ENCODE measurements around the gene ANAPC1.
A peak's percentile ranks its signal among the peaks of the same experiment; 100 is the strongest.
"Not testable (repeated sequence)": the region's sequence is repeated elsewhere in the genome, so short reads cannot be mapped to it uniquely, and the experiment has no call there.

Gene ANAPC1

DNA sequence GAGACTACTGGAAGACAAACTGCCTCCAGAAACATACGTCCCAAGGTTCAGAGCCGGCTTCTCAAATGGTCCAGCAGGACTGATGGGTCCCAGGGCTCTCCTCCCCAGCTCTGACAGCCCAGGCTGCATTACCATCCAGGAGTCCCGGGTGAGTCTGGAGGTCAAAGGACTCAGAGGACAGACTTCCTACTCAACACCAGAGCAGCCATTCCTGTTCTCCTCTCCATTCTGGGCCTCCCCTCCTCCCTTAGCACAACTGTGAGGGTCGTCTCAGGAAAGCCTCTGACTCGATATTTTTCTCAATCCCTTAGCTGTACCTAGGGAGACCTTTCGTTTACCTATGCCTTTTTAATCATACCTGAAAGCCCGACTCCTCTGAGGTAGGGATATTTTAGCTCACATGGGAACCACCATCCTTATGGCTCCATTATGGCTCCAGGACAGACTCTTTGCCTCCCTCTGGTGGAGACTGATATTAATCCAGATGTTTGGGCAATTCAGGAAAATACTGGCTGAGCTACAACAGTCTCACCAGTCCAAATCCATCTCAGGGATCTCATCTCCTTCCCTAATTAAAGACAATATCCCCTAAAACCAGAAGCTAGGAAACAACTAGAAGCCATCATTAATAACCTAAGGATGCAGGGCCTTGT lies 70.9 kb downstream of the ANAPC1 start:
- DNase-seq (ENCODE audit: low read depth in 3 of 3), result not testable (repeated sequence)

- DNase-seq (ENCODE audit: low read depth in 3 of 3), result not testable (repeated sequence)
These were observed 93.4 kb downstream of the ANAPC1 start for GRCh38 chr2:111790633-111791032.

- DNase-seq (ENCODE audit: low read depth in 3 of 3), result not testable (repeated sequence)
These were observed 99.9 kb downstream of the ANAPC1 start for GRCh38 chr2:111784081-111784480.

- DNase-seq (ENCODE audit: low read depth in 3 of 3), result not testable (repeated sequence)
These were observed 101.8 kb downstream of the ANAPC1 start for GRCh38 chr2:111782195-111782594.

GRCh38 chr2:111781443-111782094 lies 102.4 kb downstream of the ANAPC1 start:
- DNase-seq (ENCODE audit: low read depth in 3 of 3), result not testable (repeated sequence)

DNA sequence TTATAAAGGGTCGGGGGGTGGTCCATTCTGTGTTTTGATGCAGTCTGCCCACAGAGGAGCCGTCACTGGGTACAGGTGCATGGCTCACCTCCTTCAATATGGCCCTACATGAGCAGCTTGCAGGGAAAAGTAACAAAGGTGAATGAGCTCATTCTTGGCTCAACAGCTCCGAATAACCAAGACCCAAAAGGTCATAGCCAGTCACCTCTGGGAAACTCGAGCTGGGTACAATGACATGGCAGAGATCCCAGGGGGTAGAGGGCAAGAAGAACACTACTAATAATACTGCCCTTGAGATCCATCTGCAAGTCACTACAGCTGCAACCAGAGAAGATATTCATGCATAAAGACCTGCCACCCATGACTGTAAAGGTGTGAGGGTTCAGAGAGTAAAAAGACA lies 106.8 kb downstream of the ANAPC1 start:
- DNase-seq (ENCODE audit: low read depth in 3 of 3), result not testable (repeated sequence)

GRCh38 chr2:111776296-111776695 lies 107.7 kb downstream of the ANAPC1 start:
- not testable (repeated sequence) for DNase-seq (ENCODE audit: low read depth in 3 of 3)

DNA sequence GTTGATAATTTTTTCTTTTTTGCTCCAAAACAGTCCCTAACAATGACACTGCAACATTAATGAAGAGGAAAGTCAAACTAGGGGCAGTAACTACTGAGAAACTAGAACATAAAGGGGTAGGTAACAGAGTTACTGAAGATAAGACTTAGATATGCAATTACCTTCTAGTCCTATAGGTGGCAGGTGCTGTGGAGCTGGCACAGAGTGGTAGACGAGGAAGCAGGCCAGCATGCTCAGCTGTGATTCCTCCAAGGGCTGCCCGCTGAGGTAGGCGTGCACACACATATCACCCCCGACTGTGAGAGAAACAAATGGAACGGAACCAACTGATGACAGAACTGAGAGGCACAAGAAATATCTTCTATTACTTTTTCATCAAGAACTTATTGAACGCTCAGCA lies 111.8 kb downstream of the ANAPC1 start:
- DNase-seq (ENCODE audit: low read depth in 3 of 3), result not testable (repeated sequence)

DNA sequence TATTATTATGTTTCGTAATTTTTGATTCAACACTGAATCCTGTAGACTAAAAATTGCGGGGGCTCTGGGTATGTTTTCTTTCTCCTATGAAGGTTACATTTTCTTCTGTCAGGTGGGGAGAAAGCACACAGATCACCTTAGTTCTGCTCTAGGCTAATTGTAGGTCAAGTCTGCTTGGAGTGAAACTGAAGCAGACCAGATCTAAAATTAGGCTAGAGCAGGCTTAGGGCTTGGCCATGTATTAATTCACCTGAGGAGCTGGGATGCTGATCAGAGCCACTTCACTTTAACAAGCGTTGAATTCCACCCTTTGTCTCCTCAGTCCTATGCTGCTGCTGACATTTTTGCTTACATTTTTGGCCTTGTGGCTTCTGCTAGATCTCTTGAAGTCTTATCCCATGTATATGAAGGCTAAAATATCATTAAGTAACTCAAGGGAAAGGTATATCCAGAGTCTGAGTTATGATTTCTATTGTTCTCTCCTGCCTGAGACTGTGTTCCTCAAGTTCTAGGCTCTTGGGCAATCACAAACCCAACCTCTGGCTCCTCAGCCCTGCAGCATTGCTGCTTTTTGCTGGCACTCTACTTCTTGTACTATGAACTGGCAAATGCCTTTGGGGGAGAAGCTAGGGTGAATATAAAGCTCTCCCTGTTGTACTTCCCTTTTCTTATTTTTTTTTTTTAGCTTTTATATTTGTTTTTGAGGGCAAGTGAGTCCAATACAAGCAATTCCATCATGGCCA lies 112.9 kb downstream of the ANAPC1 start:
- DNase-seq (ENCODE audit: low read depth in 3 of 3), result not testable (repeated sequence)

DNA sequence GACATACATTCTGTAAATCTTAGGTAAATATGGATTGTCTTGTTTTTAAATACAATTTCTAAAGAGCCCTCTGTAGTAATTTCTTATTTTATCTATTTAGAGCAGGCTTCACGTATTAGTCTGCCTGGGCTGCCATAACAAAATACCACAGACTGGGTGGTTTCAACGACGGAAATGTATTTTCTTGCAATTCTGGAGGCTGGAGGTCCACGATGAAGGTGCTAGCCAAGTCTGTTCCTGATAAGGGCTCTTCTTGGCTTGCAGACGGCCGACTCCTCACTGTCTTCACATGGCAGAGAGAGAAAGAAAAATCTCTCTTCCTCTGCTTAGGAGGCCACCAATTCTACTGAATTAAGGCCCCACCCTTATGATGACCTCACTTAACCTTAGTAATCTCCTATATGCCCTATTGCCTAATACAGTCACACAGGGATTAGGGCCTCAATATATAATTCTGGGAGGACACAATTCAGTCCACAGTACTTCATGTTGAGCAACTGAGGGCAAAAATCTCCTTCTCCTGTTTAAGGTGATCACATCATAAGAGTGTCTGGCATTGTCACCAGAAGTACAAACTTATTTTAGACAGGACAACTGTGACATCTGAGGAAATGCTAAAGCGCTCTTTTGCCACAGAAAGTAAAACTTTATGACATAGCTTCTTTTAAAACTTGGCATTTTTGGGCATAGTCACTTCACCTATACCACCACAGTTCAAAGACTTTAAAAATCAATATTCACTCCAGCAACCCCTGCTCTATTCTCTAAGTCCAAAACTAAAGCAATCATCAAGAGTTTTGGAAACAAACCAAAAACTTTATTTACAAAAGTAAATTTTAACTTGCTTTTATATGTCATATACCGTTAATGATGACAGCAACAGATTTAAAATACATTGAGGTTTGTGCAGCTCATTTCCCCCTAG lies 115.5 kb downstream of the ANAPC1 start:
- not testable (repeated sequence) for DNase-seq (ENCODE audit: low read depth in 3 of 3)

DNA sequence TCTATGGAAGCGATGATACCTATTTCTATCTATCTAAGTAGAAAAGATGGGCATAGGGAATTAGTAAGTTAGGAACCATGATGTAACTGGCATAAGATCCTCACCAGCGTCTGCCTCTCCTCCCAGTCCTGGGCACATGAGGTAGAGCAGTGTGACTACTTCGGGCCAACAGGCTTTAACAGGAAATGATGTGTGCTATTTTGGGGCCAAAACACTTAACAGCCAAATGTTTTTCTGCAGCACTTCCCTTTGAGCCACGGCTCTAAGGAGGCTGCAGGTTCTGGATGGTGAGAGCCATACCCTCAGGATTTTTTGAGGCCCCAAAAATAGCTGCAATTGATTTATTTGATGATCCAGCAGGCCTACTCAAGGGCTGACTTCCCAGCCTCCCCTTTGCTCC lies 116.9 kb downstream of the ANAPC1 start:
- DNase-seq (ENCODE audit: low read depth in 3 of 3), result not testable (repeated sequence)

DNA sequence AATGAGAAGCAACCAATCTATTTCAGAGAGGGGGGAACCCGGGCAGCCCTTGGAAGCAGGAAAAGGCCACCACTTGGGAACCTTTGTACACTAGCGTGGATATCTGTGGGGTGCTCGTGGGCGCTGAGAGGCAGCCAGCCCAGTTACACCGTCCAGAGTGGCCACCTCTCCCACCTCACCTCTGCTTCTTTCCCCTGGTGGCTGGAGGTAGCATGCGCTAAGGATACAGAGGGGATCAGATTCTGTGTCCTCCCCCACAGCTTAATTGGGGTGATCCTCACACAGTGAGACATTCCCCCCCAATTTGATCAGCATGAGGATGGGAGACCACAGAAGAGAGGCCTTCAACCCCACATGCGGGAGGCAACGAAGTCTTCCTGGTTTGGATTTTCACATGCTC lies 117.7 kb downstream of the ANAPC1 start:
- DNase-seq (ENCODE audit: low read depth in 3 of 3), result not testable (repeated sequence)

DNA sequence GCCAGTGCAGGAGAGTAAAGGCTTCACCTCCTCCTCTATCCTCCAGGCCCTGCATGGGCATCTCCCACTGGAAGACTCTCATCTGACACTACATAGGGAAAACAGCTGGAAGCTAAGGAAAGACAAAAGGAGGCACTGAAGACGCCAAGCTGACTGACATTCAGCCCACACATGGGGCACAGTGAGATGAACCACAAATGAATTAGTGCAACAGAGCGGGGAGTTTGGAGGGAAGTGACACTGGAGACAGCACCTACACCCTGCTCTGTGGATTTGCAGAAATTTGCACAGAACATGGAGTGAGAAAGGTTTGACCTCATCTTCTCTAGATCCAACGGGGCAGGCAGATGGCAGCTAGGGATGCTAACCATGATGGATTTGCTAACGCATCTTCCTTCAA lies 119.8 kb downstream of the ANAPC1 start:
- not testable (repeated sequence) for DNase-seq (ENCODE audit: low read depth in 3 of 3)

GRCh38 chr2:111760697-111761284 lies 123.2 kb downstream of the ANAPC1 start:
- not testable (repeated sequence) for DNase-seq (ENCODE audit: low read depth in 3 of 3)

DNA sequence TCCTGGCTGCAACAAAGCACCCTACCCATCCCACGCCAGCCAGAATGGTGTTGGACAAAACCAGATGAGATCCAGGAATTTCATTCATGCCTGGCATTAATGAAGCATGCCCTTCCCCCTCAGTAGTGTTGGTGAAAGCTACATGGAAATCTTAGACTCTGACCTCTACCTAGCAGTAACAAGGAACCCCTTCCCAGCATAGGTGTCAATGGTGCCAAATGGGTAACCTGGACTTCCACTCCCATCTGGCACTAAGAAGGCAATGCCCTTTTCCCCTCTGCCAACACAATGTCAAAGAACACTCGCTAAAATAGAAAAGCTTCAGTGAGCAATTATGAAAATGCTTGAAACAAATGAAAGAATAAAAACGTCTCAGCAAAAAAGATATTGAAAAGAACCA lies 131.5 kb downstream of the ANAPC1 start:
- not testable (repeated sequence) for DNase-seq (ENCODE audit: low read depth in 3 of 3)

- DNase-seq (ENCODE audit: low read depth in 3 of 3), result not testable (repeated sequence)
These were observed 133.4 kb downstream of the ANAPC1 start for GRCh38 chr2:111750641-111751040.

GRCh38 chr2:111748429-111748828 lies 135.6 kb downstream of the ANAPC1 start:
- DNase-seq (ENCODE audit: low read depth in 3 of 3), result not testable (repeated sequence)

DNA sequence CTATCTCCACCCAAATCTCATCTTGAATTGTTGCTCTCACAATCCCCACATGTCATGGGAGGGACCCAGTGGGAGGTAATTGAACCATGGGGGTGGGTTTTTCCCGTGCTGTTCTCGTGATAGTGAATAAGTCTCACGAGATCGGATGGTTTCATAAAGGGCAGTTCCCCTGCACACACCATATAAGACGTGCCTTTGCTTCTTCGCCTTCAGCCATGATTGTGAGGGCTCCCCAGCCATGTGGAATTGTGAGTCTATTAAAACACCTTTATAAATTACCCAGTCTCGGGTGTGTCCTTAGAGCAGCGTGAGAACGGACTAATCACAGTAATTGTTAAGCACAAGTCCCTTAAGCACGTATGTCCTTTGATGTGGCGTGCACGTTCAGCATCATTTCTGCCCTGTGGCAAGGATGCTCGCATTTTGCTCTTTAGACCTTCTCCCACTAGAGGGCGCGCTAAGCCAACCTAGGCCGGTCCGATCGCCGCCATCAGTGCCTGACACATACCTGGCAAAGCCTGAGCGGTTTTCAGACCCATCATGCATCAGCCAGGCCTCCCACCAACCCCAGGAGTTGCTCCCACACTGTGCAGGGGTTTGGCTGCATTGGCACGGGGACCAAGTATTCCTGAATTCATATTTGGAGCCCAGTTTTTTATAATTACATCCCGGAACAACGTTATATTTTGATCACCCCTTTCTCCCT lies 136.4 kb downstream of the ANAPC1 start:
- peak; percentile 33 to 72 (median 56) for DNase-seq (ENCODE audit: low read depth in 3 of 3)

- not testable (repeated sequence) for DNase-seq (ENCODE audit: low read depth in 3 of 3)
These were observed 139.2 kb downstream of the ANAPC1 start for GRCh38 chr2:111744751-111745150.

DNA sequence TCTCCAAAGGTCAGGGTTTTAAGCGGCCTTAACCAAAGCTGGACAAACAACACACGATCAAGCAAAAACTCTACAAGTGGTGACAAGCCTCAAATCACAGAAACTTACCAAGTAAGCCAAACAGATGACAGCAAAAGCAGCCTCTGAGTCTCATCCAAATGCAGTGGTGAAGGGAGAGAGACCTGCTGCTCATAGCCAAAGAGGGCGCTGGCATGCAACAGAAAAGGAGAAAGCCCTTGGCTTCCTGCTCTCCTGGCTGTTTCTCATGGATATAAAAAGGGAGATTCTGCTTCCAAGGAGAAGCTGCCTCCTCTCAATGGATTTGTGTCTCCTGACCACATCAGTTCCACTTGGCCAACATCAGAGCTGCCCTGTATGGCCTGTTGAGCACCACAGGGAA lies 142.5 kb downstream of the ANAPC1 start:
- DNase-seq (ENCODE audit: low read depth in 3 of 3), result not testable (repeated sequence)
